ENCODE measurements around the gene SLC2A3.
"Not testable (repeated sequence)": the region's sequence is repeated elsewhere in the genome, so short reads cannot be mapped to it uniquely, and the experiment has no call there.

The SLC2A3 gene

GRCh38 chr12:7953912-7954311 is 17.9 kb upstream of the SLC2A3 start:
- DNase-seq (ENCODE audit: low read depth in 1 of 2, low spot score in 1 of 2): not testable (repeated sequence)

GRCh38 chr12:7951671-7952070 is 15.7 kb upstream of the SLC2A3 start:
- no peak for DNase-seq (ENCODE audit: low read depth in 1 of 2, low spot score in 1 of 2)

- not testable (repeated sequence) for DNase-seq (ENCODE audit: low read depth in 1 of 2, low spot score in 1 of 2)
Measured at GRCh38 chr12:7950230-7950943, 14.4 kb upstream of the SLC2A3 start.

GRCh38 chr12:7948589-7949260 is 12.7 kb upstream of the SLC2A3 start:
- DNase-seq (ENCODE audit: low read depth in 1 of 2, low spot score in 1 of 2): no peak

- DNase-seq (ENCODE audit: low read depth in 1 of 2, low spot score in 1 of 2): no peak
Measured at GRCh38 chr12:7947011-7947410, 11.0 kb upstream of the SLC2A3 start.

- not testable (repeated sequence) for DNase-seq (ENCODE audit: low read depth in 1 of 2, low spot score in 1 of 2)
Measured at GRCh38 chr12:7944760-7945159, 8.8 kb upstream of the SLC2A3 start.

GRCh38 chr12:7940906-7941305 is 4.9 kb upstream of the SLC2A3 start:
- DNase-seq (ENCODE audit: low read depth in 1 of 2, low spot score in 1 of 2): no peak

- DNase-seq (ENCODE audit: low read depth in 1 of 2, low spot score in 1 of 2): no peak
Measured at GRCh38 chr12:7937833-7938506, 2.0 kb upstream of the SLC2A3 start.

- no peak for DNase-seq (ENCODE audit: low read depth in 1 of 2, low spot score in 1 of 2)
Measured at GRCh38 chr12:7934889-7935492, 996 bp downstream of the SLC2A3 start.

GRCh38 chr12:7934091-7934888 is 1.7 kb downstream of the SLC2A3 start:
- no peak for DNase-seq (ENCODE audit: low read depth in 1 of 2, low spot score in 1 of 2)

GRCh38 chr12:7933255-7933726 is 2.7 kb downstream of the SLC2A3 start:
- DNase-seq (ENCODE audit: low read depth in 1 of 2, low spot score in 1 of 2): peak; percentile 43 to 52

GRCh38 chr12:7932599-7933240 is 3.3 kb downstream of the SLC2A3 start:
- DNase-seq (ENCODE audit: low read depth in 1 of 2, low spot score in 1 of 2): not testable (repeated sequence)

- DNase-seq (ENCODE audit: low read depth in 1 of 2, low spot score in 1 of 2): no peak
Measured at GRCh38 chr12:7929083-7929792, 6.7 kb downstream of the SLC2A3 start.

- no peak for DNase-seq (ENCODE audit: low read depth in 1 of 2, low spot score in 1 of 2)
Measured at GRCh38 chr12:7927470-7927869, 8.5 kb downstream of the SLC2A3 start.

GRCh38 chr12:7926068-7926666 is 9.8 kb downstream of the SLC2A3 start:
- DNase-seq (ENCODE audit: low read depth in 1 of 2, low spot score in 1 of 2): not testable (repeated sequence)

GRCh38 chr12:7923241-7924236 is 12.4 kb downstream of the SLC2A3 start:
- DNase-seq (ENCODE audit: low read depth in 1 of 2, low spot score in 1 of 2): no peak

- DNase-seq (ENCODE audit: low read depth in 1 of 2, low spot score in 1 of 2): not testable (repeated sequence)
Measured at GRCh38 chr12:7921181-7921580, 14.8 kb downstream of the SLC2A3 start.

GRCh38 chr12:7918268-7918590 is 17.8 kb downstream of the SLC2A3 start:
- DNase-seq (ENCODE audit: low read depth in 1 of 2, low spot score in 1 of 2): not testable (repeated sequence)
